Skin of body (tissue), 2 donors: ENCODE data around the gene RNF169. TPM values are rescaled to one million over a fixed set of nuclear protein-coding genes. Genes with fewer than 3 reads are reported as not detected.
A peak's percentile ranks its signal among the peaks of the same experiment; 100 is the strongest.
"Not testable (repeated sequence)": the region's sequence is repeated elsewhere in the genome, so short reads cannot be mapped to it uniquely, and the experiment has no call there.

Experiments
- DNase-seq: peaks from one replicate; lab custom pipeline; 2025; lab: John Stamatoyannopoulos, UW
- total RNA-seq: library from RNA; depleted of rRNA; stranded (reverse); fragments of >200 nt; gene quantifications from one replicate; pipeline ENCODE4 v1.2.3, GENCODE V29; 2014

RNF169 gene
- total RNA-seq, 1 donor from 2014 or later: 21.8 TPM

- DNase-seq: no peak
These were observed 19.3 kb upstream of the RNF169 start for GRCh38 chr11:74729397-74729796.

- no peak for DNase-seq
These were observed 17.9 kb upstream of the RNF169 start for GRCh38 chr11:74730571-74731260.

GRCh38 chr11:74731301-74732094 is 17.2 kb upstream of the RNF169 start, which contains the start of gene CHRDL2:
Gene CHRDL2, minus strand, starts transcription at chr11:74731426. Its CDS starts 538 bp downstream, at chr11:74730888.
- no peak for DNase-seq

- DNase-seq: no peak
These were observed 14.1 kb upstream of the RNF169 start for GRCh38 chr11:74734559-74734925.

- DNase-seq: no peak
These were observed 13.2 kb upstream of the RNF169 start for GRCh38 chr11:74735365-74735928.

- no peak for DNase-seq
These were observed 12.6 kb upstream of the RNF169 start for GRCh38 chr11:74736031-74736430.

GRCh38 chr11:74739546-74740270 is 8.9 kb upstream of the RNF169 start:
- peak; percentile 59 for DNase-seq

GRCh38 chr11:74742070-74742469 is 6.6 kb upstream of the RNF169 start:
- no peak for DNase-seq

- DNase-seq: no peak
These were observed 5.0 kb upstream of the RNF169 start for GRCh38 chr11:74743640-74744039.

GRCh38 chr11:74744277-74744676 is 4.4 kb upstream of the RNF169 start:
- DNase-seq: no peak

GRCh38 chr11:74746868-74747267 is 1.8 kb upstream of the RNF169 start:
- no peak for DNase-seq

- DNase-seq: no peak
These were observed 697 bp downstream of the RNF169 start for GRCh38 chr11:74749127-74749964.

GRCh38 chr11:74749965-74750296 is 1.3 kb downstream of the RNF169 start:
- DNase-seq: no peak

- not testable (repeated sequence) for DNase-seq
These were observed 1.9 kb downstream of the RNF169 start for GRCh38 chr11:74750598-74750997.

- DNase-seq: no peak
These were observed 2.7 kb downstream of the RNF169 start for GRCh38 chr11:74751303-74751702.

- no peak for DNase-seq
These were observed 6.0 kb downstream of the RNF169 start for GRCh38 chr11:74754507-74755252.

GRCh38 chr11:74755395-74755995 is 6.8 kb downstream of the RNF169 start:
- DNase-seq: no peak

- DNase-seq: no peak
These were observed 7.9 kb downstream of the RNF169 start for GRCh38 chr11:74756571-74756970.

- no peak for DNase-seq
These were observed 18.3 kb downstream of the RNF169 start for GRCh38 chr11:74766905-74767304.

GRCh38 chr11:74768172-74768651 is 19.6 kb downstream of the RNF169 start:
- not testable (repeated sequence) for DNase-seq
